DMS153 treated with DMSO at 0.1 percent for 48 hours (cell line): ENCODE results near the gene TMEM185B.
"Not testable (repeated sequence)": the region's sequence is repeated elsewhere in the genome, so short reads cannot be mapped to it uniquely, and the experiment has no call there.

Source experiments
- DNase-seq: peaks from one replicate; lab custom pipeline; 2025; ENCODE audit not compliant: unreplicated experiment; lab: John Stamatoyannopoulos, UW

Gene TMEM185B

GRCh38 chr2:120209427-120210269, 13.6 kb downstream of the TMEM185B start:
- no peak for DNase-seq

DNA sequence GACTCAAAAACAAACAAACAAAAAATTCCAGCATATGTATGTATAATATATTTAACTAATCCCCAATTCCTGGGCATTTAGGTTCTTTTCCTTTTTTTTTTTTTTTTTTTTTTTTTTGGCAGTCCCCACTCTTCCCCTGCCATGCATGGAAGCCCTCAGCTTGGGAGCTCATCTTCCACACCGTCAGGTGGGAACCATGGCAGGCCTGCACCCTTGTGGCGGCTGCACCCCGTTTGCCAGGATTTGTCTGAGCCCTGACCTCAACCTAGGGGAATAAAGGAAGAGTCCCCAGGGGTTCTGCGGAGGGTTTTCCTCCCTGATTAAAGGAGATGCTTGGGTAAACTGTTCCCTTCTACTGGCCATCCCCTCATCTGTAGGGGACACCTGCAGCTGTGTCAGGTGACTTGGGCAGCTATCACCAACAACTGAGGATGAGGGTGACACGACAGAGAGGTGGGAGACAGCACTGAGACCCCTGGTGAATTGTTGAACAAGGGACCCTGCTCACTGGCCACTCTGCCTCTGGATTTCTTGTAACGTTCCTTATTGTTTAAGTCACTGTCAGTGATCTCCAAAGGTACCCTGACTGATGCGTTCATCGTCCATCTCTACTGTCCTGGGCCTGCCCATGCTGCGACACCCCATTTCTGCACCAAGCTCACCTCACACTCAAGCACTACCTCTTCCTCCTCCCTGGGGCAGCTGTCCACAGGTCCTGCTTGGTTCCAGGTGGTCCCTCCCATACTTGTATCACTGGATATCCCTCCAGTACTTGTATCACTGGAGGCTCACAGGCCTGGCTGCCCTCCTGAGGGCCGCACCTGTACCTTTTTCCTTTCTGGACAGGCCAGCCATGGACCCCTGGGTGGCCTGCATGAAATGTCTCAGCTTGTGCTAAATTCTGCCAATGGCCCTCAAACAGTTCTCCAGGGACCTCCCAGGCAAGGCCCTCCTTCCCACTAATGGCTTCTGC, 14.5 kb downstream of the TMEM185B start:
- no peak for DNase-seq

- DNase-seq = no peak
Measured at GRCh38 chr2:120206022-120206581, 17.1 kb downstream of the TMEM185B start.

DNA sequence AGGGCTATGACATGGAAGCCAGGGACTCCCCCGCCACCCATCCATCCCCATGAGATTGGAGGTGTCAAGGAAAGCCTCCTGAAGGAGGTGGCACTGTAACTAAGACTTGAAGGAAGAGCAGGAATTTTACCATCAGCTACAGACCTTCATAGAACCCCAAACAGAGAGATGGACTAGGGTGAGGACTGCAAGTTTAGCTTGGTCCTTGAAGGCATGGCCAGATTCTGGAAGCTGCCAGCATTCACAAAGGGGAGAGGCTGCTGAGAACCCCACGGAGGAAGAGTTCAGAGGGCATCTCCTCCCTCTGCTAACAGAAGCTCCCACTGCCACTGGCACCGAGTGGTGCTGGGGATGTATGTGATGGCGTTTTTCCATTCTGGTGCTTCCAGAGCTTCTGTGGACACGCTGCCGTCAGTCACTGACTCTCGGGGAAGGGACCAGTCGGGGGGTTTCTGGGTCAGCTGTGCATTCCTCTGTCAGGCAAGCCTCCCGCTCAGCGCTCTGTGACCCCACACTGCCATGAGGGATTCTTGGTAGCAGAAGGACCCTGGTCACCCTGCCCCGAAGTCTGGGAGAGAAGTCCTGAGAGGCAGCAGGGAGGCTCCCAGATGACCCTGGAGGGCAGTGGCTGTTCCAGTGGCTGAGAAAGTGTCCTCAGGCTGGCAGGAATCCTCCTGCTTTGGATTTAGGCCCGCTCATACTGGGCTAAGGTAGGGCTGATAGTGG, 18.1 kb downstream of the TMEM185B start:
- no peak for DNase-seq

- DNase-seq = no peak
Measured at GRCh38 chr2:120204417-120204816, 18.8 kb downstream of the TMEM185B start.

DNA sequence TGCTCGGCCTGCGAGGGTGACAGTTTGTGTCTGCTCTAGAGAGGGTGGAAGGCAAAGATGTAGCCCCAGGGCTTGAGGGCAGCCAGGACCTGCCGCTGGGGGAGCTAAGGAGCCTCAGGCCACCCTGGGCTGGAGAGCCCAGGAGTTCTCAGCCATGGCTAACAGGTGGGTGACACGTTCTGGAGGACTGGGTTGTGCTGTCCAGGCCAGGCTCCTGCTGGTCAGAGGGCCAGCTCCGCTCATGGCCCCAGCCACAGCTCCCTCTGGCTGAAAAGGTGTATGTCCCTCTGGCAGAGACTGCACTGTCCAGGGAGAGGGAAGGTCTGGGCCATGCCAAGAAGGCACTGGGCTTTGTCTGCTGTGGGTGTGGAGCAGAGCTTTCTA, 19.2 kb downstream of the TMEM185B start:
- no peak for DNase-seq

DNA sequence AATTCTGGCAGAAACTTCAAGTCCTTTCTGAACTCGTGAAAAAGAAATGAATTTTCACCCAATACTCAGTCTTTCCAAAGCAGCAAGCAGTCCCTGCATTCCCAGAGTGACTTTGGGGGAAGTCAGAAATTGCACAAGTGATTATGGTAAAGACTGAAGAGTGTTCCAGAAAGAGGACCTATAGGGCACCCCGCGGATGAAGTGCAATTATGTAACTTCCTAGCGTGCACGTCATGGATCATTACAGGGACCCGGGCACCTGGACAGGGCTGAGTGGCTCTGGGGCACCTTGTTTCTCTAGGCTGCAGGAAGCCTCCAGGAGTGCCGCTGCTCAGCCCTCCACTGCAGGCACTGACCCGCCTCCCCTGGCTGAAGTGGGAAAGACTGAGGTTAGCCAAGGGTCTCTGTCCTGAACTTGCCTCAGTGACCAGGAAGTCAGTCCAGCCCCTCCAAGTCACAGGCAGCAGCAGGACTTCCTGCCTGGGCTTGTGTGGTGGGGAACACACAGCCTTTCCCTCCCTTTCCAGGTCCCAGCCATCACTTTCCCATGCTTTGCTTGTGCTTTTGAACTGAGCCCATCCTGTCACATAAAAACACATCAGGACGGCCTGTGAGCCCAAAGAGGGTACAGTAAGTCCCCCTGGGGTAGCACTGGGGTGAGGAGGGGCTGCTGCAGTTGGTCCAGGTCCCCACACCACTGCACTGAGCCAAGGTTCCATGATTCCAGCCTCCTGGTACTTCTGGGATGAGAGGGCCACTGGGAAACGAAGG, 19.8 kb downstream of the TMEM185B start:
- no peak for DNase-seq

- DNase-seq = not testable (repeated sequence)
Measured at GRCh38 chr2:120199817-120200459, 23.3 kb downstream of the TMEM185B start.

DNA sequence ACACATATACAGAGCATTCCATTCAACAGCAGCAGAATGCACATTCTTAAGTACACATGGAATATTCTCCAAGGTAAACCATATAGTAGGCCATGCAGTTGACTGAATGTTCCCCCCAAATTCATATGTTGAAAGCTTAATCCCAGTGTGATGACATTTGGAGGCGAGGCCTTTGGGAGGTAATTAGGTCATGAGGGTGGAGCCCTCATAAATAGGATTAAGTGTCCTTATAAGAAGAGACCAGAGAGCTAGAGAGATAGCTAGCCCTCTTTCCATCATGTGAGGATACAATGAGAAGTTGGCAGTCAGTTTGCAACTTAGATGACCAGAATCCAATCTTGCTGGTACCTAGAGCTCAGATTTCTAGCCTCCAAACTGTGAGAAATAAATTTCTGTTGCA, 27.6 kb downstream of the TMEM185B start:
- no peak for DNase-seq

DNA sequence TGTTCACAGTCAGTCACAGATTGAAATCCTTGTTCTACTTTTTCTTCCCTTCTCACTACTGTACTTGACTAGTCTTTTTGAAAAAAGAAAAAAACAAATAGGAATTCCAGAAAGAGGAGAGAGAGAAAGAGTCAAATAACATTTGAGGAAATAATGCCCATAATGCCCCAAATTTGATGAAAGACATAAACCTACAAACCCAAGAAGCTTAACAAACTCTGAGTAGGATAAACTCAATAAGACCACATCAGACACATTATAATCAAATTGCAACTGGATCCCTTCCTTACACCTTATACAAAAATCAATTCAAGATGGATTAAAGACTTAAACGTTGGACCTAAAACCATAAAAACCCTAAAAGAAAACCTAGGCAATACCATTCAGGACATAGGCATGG, 30.9 kb downstream of the TMEM185B start:
- DNase-seq = no peak

- no peak for DNase-seq
Measured at GRCh38 chr2:120189189-120189588, 34.0 kb downstream of the TMEM185B start.

GRCh38 chr2:120182019-120182560, 41.1 kb downstream of the TMEM185B start:
- DNase-seq = no peak

- no peak for DNase-seq
Measured at GRCh38 chr2:120180066-120180465, 43.1 kb downstream of the TMEM185B start.

GRCh38 chr2:120179396-120179795, 43.8 kb downstream of the TMEM185B start:
- DNase-seq = no peak

DNA sequence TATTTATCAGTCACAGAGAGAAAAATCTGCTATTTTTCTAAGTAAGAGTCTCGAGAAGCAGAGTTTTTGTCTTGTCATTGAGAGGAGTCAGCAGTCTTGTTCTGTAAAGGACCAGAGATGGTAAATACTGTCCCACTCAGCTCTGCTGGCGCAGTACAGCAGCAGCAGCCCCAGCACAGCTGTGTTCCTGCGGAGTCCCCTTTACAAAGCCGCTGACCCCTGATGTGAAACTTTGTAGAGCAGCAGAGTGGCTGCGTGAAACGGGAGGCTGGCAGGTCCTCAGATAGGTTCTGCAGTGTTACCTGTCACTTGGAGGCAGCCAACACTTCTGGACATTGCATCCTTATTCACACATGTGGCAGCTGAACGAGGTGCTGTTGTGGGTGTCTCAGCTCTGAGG, 45.2 kb downstream of the TMEM185B start:
- DNase-seq = no peak

DNA sequence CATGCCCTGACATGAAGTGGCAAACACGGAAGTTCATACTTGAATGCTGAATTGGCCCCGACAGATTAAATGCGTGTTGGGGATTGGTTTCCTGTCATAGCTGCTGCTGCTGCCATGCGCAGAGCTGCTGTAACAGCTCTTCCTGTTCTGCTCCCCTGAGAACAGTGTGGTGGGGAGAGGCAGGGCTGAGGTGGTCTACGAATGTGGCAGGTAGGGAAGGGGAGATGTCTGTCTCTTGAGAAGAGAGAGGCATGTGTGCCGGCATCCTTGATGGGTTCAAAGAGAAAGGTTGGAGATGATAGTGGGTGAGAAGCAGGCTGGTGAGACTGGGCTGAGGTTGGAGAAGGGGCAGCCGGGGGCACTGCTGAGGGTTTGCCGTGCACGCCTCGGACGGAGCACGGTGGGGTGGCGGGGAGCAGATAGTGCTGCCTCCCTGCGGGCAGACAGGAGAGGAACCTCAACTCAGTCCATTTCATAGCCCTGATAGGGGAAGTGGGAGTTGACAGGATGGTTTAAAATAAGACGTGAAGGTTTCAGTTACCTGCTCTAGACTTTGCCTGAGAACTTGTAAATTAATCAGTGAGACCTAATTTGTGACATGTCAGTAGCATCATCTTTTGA, 46.1 kb downstream of the TMEM185B start:
- no peak for DNase-seq

DNA sequence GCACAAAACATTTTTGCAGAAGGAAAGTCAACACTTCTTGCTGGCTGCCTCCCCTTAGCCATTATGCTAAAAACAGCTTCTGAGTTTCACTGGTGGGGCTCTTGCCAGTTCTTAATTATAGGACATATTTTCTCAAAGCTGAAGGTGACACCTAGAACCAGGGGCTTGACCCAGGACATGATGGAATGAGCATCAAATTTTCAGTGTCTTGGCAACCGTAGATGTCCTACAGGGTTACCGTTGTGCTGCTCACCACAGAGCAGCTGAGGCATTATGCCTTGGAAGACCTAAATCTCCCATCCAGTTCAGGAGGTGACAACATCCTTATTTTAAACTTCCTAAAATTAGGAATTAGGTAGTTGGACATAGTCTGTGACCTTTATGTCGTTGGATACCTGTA, 46.7 kb downstream of the TMEM185B start:
- no peak for DNase-seq

- peak; percentile 34 for DNase-seq
Measured at GRCh38 chr2:120174963-120175581, 48.1 kb downstream of the TMEM185B start.
